ENCODE data around the gene RNF34.
"Not testable (repeated sequence)": the region's sequence is repeated elsewhere in the genome, so short reads cannot be mapped to it uniquely, and the experiment has no call there.

The RNF34 gene

GRCh38 chr12:121399391-121400331, at the start of gene RNF34:
Gene RNF34, plus strand, starts transcription at chr12:121400118. Its CDS starts 95 bp downstream, at chr12:121400213.
- DNase-seq, result peak; percentile 98

GRCh38 chr12:121351820-121352681, 47.9 kb upstream of the RNF34 start, which contains the start of gene ANAPC5:
Gene ANAPC5, minus strand, starts transcription at chr12:121352411. Its CDS starts 71 bp downstream, at chr12:121352340.
- DNase-seq, result peak; percentile 98

GRCh38 chr12:121352682-121353018, 47.3 kb upstream of the RNF34 start:
- DNase-seq, result peak; percentile 84

- no peak for DNase-seq
Observed at GRCh38 chr12:121355818-121356217, 44.1 kb upstream of the RNF34 start.

- DNase-seq, result no peak
Observed at GRCh38 chr12:121356657-121357056, 43.3 kb upstream of the RNF34 start.

GRCh38 chr12:121357331-121357730, 42.6 kb upstream of the RNF34 start:
- DNase-seq, result no peak

GRCh38 chr12:121358073-121358472, 41.8 kb upstream of the RNF34 start:
- DNase-seq, result no peak

GRCh38 chr12:121364683-121365121, 35.2 kb upstream of the RNF34 start:
- DNase-seq, result no peak

- peak; percentile 12 for DNase-seq
Observed at GRCh38 chr12:121365416-121366062, 34.4 kb upstream of the RNF34 start.

- no peak for DNase-seq
Observed at GRCh38 chr12:121366063-121366459, 33.9 kb upstream of the RNF34 start.

GRCh38 chr12:121371404-121371803, 28.5 kb upstream of the RNF34 start:
- DNase-seq, result no peak

GRCh38 chr12:121373755-121374154, 26.2 kb upstream of the RNF34 start:
- no peak for DNase-seq

GRCh38 chr12:121374336-121374735, 25.6 kb upstream of the RNF34 start:
- not testable (repeated sequence) for DNase-seq

- DNase-seq, result not testable (repeated sequence)
Observed at GRCh38 chr12:121374945-121375584, 24.9 kb upstream of the RNF34 start.

GRCh38 chr12:121376754-121377697, 22.9 kb upstream of the RNF34 start:
- DNase-seq, result peak; percentile 39

GRCh38 chr12:121378736-121379135, 21.2 kb upstream of the RNF34 start:
- no peak for DNase-seq

GRCh38 chr12:121379945-121380344, 20.0 kb upstream of the RNF34 start:
- no peak for DNase-seq

GRCh38 chr12:121383601-121384021, 16.3 kb upstream of the RNF34 start:
- DNase-seq, result no peak

- not testable (repeated sequence) for DNase-seq
Observed at GRCh38 chr12:121384891-121385290, 15.0 kb upstream of the RNF34 start.

GRCh38 chr12:121388421-121388981, 11.4 kb upstream of the RNF34 start:
- DNase-seq, result no peak

GRCh38 chr12:121390856-121391255, 9.1 kb upstream of the RNF34 start:
- no peak for DNase-seq
